ENCODE measurements around the gene GH2.

- TF ChIP-seq CTCF (IDR thresholded peaks at IDR 0.05; ENCODE audit: low read depth, low read length, missing input control) (no peak), JUND (IDR thresholded peaks at IDR 0.05) (no peak), REST (IDR thresholded peaks at IDR 0.05) (no peak), RAD21 (IDR thresholded peaks at IDR 0.05) (no peak), ATF3 (IDR thresholded peaks at IDR 0.05) (no peak), TAF1 (conservative IDR thresholded peaks at IDR 0.05) (no peak), YY1 (IDR thresholded peaks at IDR 0.05) (no peak), MAX (IDR thresholded peaks at IDR 0.05) (no peak), GABPA (IDR thresholded peaks at IDR 0.05 in 1 of 2, conservative IDR thresholded peaks at IDR 0.05 in 1 of 2) (no peak), SP1 (IDR thresholded peaks at IDR 0.05) (no peak), FOXA1 (IDR thresholded peaks at IDR 0.05) (no peak)
Measured at GRCh38 chr17:63842173-63842539, 39.6 kb downstream of the GH2 start.

Measured in liver (tissue), 3 donors.